Panc1 (cell line): Measurements from ENCODE around the gene PTPRR.

ENCODE experiments used
- POLR2AphosphoS5 ChIP-seq: IDR thresholded peaks from 2 replicates; pipeline ENCODE4 v1.6.1; 2012; ENCODE audit warnings: mild to moderate bottlenecking, low read depth, low read length, moderate library complexity
- SIN3A ChIP-seq: IDR thresholded peaks from 2 replicates; pipeline ENCODE4 v1.6.1; 2012; ENCODE audit warnings: low read depth, mild to moderate bottlenecking, low read length, moderate library complexity, borderline replicate concordance; ENCODE audit not compliant: insufficient read depth
- TF ChIP-seq, protein P1 (sequence below): fragments of 450-650 bp; IDR thresholded peaks from 2 replicates; pipeline ENCODE4 v1.5.1; 2017; ENCODE audit warnings: mild to moderate bottlenecking
- TF ChIP-seq, protein P2 (sequence below), 2 experiments: IDR thresholded peaks; 2 replicates each; pipeline ENCODE4 v1.6.1; 2011 to 2012; ENCODE audit warnings: low read depth in 2 of 2, control low read depth in 1 of 2, low read length in 1 of 2, mild to moderate bottlenecking in 1 of 2, moderate library complexity in 1 of 2; ENCODE audit not compliant: insufficient read depth in 1 of 2

DNA sequence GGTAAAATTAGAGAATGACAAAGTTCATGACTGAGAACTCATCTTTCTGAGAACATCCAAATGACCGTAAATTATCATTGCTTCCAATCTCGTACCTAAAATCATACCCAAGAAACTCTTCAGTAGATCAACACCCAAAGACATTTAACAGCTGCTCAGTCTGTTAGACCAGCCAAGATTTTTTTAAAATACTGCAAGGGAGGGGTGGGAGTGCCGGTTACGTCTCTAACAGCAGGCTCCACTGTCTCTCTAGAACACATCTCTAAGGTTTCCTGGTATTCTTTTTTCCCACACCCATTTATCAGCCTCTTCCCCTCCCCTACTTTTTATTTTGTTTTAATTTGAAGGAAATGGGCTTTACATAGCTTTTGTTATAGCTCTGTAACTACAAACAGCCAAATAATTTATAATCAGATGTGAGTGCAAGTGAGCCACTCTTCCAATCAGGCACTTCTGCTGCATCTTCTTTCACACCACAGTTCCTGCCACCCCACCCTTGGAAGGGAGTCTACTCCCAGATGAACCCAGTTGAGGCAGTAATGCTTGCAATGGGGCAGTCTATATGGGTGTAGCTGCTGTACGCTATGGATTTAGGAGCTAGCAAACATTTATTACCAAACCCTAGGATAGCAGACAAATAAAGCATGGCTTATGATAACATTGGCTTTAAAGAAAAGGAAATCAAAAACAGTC lies 305.2 kb downstream of the PTPRR start:
- TF ChIP-seq POLR2AphosphoS5: no peak
- TF ChIP-seq, protein P1, sequence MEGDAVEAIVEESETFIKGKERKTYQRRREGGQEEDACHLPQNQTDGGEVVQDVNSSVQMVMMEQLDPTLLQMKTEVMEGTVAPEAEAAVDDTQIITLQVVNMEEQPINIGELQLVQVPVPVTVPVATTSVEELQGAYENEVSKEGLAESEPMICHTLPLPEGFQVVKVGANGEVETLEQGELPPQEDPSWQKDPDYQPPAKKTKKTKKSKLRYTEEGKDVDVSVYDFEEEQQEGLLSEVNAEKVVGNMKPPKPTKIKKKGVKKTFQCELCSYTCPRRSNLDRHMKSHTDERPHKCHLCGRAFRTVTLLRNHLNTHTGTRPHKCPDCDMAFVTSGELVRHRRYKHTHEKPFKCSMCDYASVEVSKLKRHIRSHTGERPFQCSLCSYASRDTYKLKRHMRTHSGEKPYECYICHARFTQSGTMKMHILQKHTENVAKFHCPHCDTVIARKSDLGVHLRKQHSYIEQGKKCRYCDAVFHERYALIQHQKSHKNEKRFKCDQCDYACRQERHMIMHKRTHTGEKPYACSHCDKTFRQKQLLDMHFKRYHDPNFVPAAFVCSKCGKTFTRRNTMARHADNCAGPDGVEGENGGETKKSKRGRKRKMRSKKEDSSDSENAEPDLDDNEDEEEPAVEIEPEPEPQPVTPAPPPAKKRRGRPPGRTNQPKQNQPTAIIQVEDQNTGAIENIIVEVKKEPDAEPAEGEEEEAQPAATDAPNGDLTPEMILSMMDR: no peak
- TF ChIP-seq, protein P2, sequence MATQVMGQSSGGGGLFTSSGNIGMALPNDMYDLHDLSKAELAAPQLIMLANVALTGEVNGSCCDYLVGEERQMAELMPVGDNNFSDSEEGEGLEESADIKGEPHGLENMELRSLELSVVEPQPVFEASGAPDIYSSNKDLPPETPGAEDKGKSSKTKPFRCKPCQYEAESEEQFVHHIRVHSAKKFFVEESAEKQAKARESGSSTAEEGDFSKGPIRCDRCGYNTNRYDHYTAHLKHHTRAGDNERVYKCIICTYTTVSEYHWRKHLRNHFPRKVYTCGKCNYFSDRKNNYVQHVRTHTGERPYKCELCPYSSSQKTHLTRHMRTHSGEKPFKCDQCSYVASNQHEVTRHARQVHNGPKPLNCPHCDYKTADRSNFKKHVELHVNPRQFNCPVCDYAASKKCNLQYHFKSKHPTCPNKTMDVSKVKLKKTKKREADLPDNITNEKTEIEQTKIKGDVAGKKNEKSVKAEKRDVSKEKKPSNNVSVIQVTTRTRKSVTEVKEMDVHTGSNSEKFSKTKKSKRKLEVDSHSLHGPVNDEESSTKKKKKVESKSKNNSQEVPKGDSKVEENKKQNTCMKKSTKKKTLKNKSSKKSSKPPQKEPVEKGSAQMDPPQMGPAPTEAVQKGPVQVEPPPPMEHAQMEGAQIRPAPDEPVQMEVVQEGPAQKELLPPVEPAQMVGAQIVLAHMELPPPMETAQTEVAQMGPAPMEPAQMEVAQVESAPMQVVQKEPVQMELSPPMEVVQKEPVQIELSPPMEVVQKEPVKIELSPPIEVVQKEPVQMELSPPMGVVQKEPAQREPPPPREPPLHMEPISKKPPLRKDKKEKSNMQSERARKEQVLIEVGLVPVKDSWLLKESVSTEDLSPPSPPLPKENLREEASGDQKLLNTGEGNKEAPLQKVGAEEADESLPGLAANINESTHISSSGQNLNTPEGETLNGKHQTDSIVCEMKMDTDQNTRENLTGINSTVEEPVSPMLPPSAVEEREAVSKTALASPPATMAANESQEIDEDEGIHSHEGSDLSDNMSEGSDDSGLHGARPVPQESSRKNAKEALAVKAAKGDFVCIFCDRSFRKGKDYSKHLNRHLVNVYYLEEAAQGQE (IDR thresholded peaks at IDR 0.05; ENCODE audit: insufficient read depth in 1 of 2, low read depth in 2 of 2, low read length in 1 of 2): no peak
- TF ChIP-seq SIN3A: no peak
